ENCODE measurements around the gene POU4F1. TPM values are rescaled to one million over a fixed set of nuclear protein-coding genes. Genes with fewer than 3 reads are reported as not detected.

Gene POU4F1
- total RNA-seq, 4 donors from 2014 or later = not detected

DNA sequence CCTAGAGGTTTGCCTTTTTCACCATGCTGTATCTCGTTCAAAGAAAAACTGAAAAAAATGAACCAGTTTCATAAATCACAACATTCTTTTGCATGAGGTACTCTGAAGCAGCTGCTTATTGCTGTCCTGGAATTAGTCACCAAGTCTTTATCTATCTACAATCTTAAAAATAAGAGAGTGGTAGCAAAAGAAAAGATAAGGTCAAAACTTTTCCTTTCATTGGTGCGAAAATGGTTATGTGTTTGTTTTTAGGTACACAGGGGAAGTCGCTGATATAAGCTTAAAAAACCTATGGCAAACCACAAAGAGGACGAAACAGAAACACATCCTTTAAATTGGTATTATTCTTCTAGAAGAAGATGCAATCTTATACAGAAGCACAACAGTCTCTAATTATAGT lies 34.9 kb upstream of the POU4F1 start:
- H3K27me3 ChIP-seq = no peaks in the 10 kb centered on the region
- H3K4me3 ChIP-seq = no peak overlapping the region
- peaks cover 0 to 95% (median 3%) of the 10 kb centered on the region in 3 donors for H3K36me3 ChIP-seq
- 77 to 90% methylated on average over 4 of the region's 4 CpGs for WGBS, 2 donors
- no peaks in the 10 kb centered on the region for H3K4me1 ChIP-seq
- TF ChIP-seq POLR2A (IDR thresholded peaks at IDR 0.05) (no peak), CTCF (IDR thresholded peaks at IDR 0.05) (no peak)
- no peak for DNase-seq
- no peak overlapping the region for H3K27ac ChIP-seq
- no peaks in the 10 kb centered on the region for H3K9me3 ChIP-seq
- intact Hi-C loops (cut with DNase I) = no loop called here

DNA sequence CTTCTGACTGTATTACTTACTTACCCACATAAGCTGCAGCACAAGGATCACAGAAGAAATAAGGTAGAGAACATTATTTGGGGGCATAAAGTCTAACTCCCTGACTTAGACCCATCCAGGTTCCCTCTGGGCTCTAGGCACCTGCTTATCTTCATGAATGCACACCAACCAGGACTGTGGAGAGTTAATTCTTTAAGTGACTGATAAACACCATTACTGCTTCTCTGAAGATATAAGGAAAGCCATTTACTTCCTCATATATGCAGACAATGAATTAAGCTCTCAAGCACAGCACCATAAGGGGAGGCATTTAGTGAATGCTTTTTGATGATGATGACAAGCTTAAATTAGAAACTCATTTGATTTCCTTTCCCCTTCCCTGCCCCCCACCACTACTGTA lies 33.1 kb upstream of the POU4F1 start:
- intact Hi-C loops (cut with DNase I) = no loop called here
- Histone ChIP-seq H3K4me1 (no peaks in the 10 kb centered on the region), H3K4me3 (no peak overlapping the region), H3K36me3 (peaks cover 0 to 94% (median 7%) of the 10 kb centered on the region in 3 donors), H3K9me3 (no peaks in the 10 kb centered on the region), H3K27me3 (no peaks in the 10 kb centered on the region), H3K27ac (no peak overlapping the region)
- DNase-seq = no peak
- TF ChIP-seq CTCF (IDR thresholded peaks at IDR 0.05) (no peak), POLR2A (IDR thresholded peaks at IDR 0.05) (no peak)

GRCh38 chr13:78632996-78633395 lies 29.6 kb upstream of the POU4F1 start:
- intact Hi-C loops (cut with DNase I) = no loop called here
- DNase-seq = no peak
- no peaks in the 10 kb centered on the region for H3K9me3 ChIP-seq
- H3K36me3 ChIP-seq = peaks cover 0 to 97% (median 7%) of the 10 kb centered on the region in 3 donors
- TF ChIP-seq POLR2A (IDR thresholded peaks at IDR 0.05) = no peak
- no peak for TF ChIP-seq CTCF (IDR thresholded peaks at IDR 0.05)
- no peaks in the 10 kb centered on the region for H3K27me3 ChIP-seq
- 91 to 95% methylated on average over 4 of the region's 4 CpGs for WGBS, 2 donors
- H3K27ac ChIP-seq = no peak overlapping the region
- H3K4me3 ChIP-seq = no peak overlapping the region
- no peaks in the 10 kb centered on the region for H3K4me1 ChIP-seq

GRCh38 chr13:78631077-78631476 lies 27.7 kb upstream of the POU4F1 start:
- Histone ChIP-seq H3K4me3 (no peak overlapping the region), H3K36me3 (peaks cover 0 to 92% (median 7%) of the 10 kb centered on the region in 3 donors), H3K4me1 (no peaks in the 10 kb centered on the region), H3K27me3 (no peaks in the 10 kb centered on the region), H3K27ac (no peak overlapping the region), H3K9me3 (no peaks in the 10 kb centered on the region)
- TF ChIP-seq POLR2A (IDR thresholded peaks at IDR 0.05) (no peak), CTCF (IDR thresholded peaks at IDR 0.05) (no peak)
- intact Hi-C loops (cut with DNase I) = no loop called here
- 92 to 100% methylated on average over 1 of the region's 1 CpG for WGBS, 2 donors
- DNase-seq = no peak

DNA sequence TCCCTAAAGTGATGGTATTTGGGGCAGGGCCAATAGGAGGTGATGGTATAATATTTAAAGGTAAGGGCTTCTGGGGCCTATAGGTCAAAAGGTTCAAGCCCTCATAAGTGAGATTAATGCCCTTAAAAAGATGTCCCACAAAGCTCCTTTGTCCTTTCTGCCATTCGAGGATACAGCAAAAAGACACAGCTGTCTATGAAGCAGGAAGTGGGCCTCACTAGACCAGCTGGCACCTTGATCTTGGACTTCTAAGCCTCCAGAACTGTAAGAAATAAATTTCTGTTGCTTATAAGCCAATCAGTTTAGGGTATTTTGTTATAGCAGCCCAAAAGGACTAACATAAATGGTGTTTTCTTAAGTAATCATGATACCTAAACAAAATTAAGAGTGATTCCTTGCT lies 27.2 kb upstream of the POU4F1 start:
- Histone ChIP-seq H3K4me1 (no peaks in the 10 kb centered on the region), H3K9me3 (no peaks in the 10 kb centered on the region), H3K27ac (no peak overlapping the region), H3K36me3 (peaks cover 0 to 87% (median 7%) of the 10 kb centered on the region in 3 donors), H3K4me3 (no peak overlapping the region), H3K27me3 (no peaks in the 10 kb centered on the region)
- TF ChIP-seq CTCF (IDR thresholded peaks at IDR 0.05) (no peak), POLR2A (IDR thresholded peaks at IDR 0.05) (no peak)
- DNase-seq = no peak
- WGBS, 2 donors = 55 to 88% methylated on average over 1 of the region's 1 CpG
- intact Hi-C loops (cut with DNase I) = no loop called here
